ENCODE measurements around the gene OCLN. TPM values are rescaled to one million over a fixed set of nuclear protein-coding genes. Genes with fewer than 3 reads are reported as not detected.
"Not testable (repeated sequence)": the region's sequence is repeated elsewhere in the genome, so short reads cannot be mapped to it uniquely, and the experiment has no call there.

The OCLN gene
- total and polyA plus RNA-seq, 2 experiments from 2014 or later, result 72.7 to 119 TPM

DNA sequence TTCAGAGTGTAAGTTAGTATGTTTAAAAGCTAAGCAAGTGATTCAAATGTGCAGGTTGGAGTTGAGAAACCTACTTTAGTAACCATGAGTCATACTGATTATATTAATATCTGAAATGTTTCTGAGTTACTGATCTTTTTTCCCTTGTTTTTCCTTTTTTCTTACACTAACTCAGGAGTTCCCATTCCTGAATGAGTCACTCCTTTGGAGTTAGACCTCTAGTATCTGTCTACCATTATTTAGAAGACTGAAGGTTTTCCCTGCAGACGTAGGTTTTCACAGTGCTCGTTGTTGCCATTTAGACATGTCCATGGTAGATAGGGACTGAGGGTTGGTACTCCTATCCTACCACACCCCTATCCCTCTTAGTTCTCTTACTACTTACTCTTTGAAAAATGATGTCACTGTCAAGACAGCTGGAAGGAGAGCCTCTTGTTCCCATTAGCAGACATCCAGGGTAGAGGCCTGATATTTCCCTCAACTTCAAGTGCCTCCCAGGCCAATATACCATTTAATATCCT, 20.2 kb downstream of the OCLN start:
- Histone ChIP-seq H3K27ac (peak overlapping the region; percentile 85), H3K4me1 (ENCODE audit: insufficient read depth) (peaks cover 24% of the 10 kb centered on the region), H3K4me2 (no peak overlapping the region), H4K20me1 (ENCODE audit: insufficient read depth, poor library complexity, severe bottlenecking) (no peaks in the 10 kb centered on the region), H3K4me3 (no peak overlapping the region), H3K9me3 (ENCODE audit: low read depth) (no peaks in the 10 kb centered on the region), H2AFZ (no peak overlapping the region), H3K27me3 (no peaks in the 10 kb centered on the region), H3K9me2 (replicated peaks; ENCODE audit: insufficient read depth) (no peaks in the 10 kb centered on the region), H3K79me2 (peaks cover 43% of the 10 kb centered on the region), H3K36me3 (replicated peaks; ENCODE audit: insufficient read depth, low read depth) (no peaks in the 10 kb centered on the region)
- DNase-seq (ENCODE audit: low spot score), result peak; percentile 41
- TF ChIP-seq CTCF (IDR thresholded peaks at IDR 0.05; ENCODE audit: poor library complexity) (no peak), EZH2 (IDR thresholded peaks at IDR 0.05; ENCODE audit: borderline replicate concordance) (no peak), EZH2phosphoT487 (IDR thresholded peaks at IDR 0.05; ENCODE audit: low read depth, severe bottlenecking, unreplicated experiment) (no peak)
- WGBS (ENCODE audit: low lambda C conversion rate, missing lambda C conversion rate), result 57% methylated on average over 2 of the region's 2 CpGs

DNA sequence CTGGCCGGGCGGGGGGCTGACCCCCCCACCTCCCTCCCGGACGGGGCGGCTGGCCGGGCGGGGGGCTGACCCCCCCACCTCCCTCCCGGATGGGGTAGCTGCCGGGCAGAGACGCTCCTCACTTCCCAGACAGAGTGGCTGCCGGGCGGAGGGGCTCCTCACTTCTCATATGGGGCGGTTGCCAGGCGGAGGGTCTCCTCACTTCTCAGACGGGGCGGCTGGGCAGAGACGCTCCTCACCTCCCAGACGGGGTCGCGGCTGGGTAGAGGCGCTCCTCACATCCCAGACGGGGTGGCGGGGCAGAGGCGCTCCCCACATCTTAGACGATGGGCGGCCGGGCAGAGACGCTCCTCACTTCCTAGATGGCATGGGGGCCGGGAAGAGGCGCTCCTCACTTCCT, 23.0 kb downstream of the OCLN start:
- WGBS (ENCODE audit: low lambda C conversion rate, missing lambda C conversion rate), result 95% methylated on average over 6 of the region's 30 CpGs
- not testable (repeated sequence) for H3K9me3 ChIP-seq (ENCODE audit: low read depth); H3K27ac ChIP-seq; H4K20me1 ChIP-seq (ENCODE audit: insufficient read depth, poor library complexity, severe bottlenecking); H2AFZ ChIP-seq; H3K9me2 ChIP-seq (replicated peaks; ENCODE audit: insufficient read depth); DNase-seq (ENCODE audit: low spot score); H3K4me2 ChIP-seq; H3K4me3 ChIP-seq; H3K36me3 ChIP-seq (replicated peaks; ENCODE audit: insufficient read depth, low read depth); H3K27me3 ChIP-seq
- Histone ChIP-seq H3K79me2 (peaks cover 40% of the 10 kb centered on the region), H3K4me1 (ENCODE audit: insufficient read depth) (peaks cover 42% of the 10 kb centered on the region)

DNA sequence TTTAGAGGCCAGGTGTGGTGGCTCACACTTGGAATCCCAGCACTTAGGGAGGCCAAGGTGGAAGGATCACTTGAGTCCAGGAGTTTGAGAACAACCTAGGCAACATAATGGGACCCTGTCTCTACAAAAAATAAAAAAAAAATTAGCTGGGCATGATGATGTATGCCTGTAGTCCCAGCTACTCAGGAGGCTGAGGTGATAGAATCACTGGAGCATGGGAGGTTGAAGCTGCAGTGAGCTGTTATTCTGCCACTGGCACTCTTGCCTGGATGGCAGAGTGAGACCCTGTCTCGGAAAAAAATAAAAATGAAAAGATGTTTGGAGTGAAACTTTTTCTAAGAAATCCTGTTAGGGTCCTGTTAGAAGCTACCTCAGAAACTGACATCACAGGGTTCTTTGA, 24.2 kb downstream of the OCLN start:
- Histone ChIP-seq H3K9me2 (replicated peaks; ENCODE audit: insufficient read depth) (no peaks in the 10 kb centered on the region), H4K20me1 (ENCODE audit: insufficient read depth, poor library complexity, severe bottlenecking) (no peaks in the 10 kb centered on the region), H3K9me3 (ENCODE audit: low read depth) (no peaks in the 10 kb centered on the region), H3K4me1 (ENCODE audit: insufficient read depth) (peaks cover 47% of the 10 kb centered on the region), H3K27ac (peak overlapping the region; percentile 95), H3K4me2 (peak overlapping the region; percentile 7), H2AFZ (no peak overlapping the region), H3K4me3 (no peak overlapping the region), H3K79me2 (peaks cover 30% of the 10 kb centered on the region), H3K27me3 (no peaks in the 10 kb centered on the region), H3K36me3 (replicated peaks; ENCODE audit: insufficient read depth, low read depth) (no peaks in the 10 kb centered on the region)
- WGBS (ENCODE audit: low lambda C conversion rate, missing lambda C conversion rate), result 96% methylated on average over 1 of the region's 1 CpG
- TF ChIP-seq EZH2phosphoT487 (IDR thresholded peaks at IDR 0.05; ENCODE audit: low read depth, severe bottlenecking, unreplicated experiment) (no peak), CTCF (IDR thresholded peaks at IDR 0.05; ENCODE audit: poor library complexity) (no peak)
- no peak for DNase-seq (ENCODE audit: low spot score)

GRCh38 chr5:69517763-69518212, 25.2 kb downstream of the OCLN start:
- Histone ChIP-seq H3K4me1 (ENCODE audit: insufficient read depth) (peaks cover 46% of the 10 kb centered on the region), H3K27ac (peak overlapping the region; percentile 95), H3K9me2 (replicated peaks; ENCODE audit: insufficient read depth) (no peaks in the 10 kb centered on the region), H3K4me3 (no peak overlapping the region), H3K36me3 (replicated peaks; ENCODE audit: insufficient read depth, low read depth) (no peaks in the 10 kb centered on the region), H3K9me3 (ENCODE audit: low read depth) (no peaks in the 10 kb centered on the region), H4K20me1 (ENCODE audit: insufficient read depth, poor library complexity, severe bottlenecking) (no peaks in the 10 kb centered on the region), H3K4me2 (peak overlapping the region; percentile 43), H2AFZ (no peak overlapping the region), H3K27me3 (no peaks in the 10 kb centered on the region), H3K79me2 (peaks cover 32% of the 10 kb centered on the region)
- 16% methylated on average over 4 of the region's 4 CpGs for WGBS (ENCODE audit: low lambda C conversion rate, missing lambda C conversion rate)
- peak; percentile 69 for DNase-seq (ENCODE audit: low spot score)
- TF ChIP-seq CTCF (IDR thresholded peaks at IDR 0.05; ENCODE audit: poor library complexity) (no peak), EZH2phosphoT487 (IDR thresholded peaks at IDR 0.05; ENCODE audit: low read depth, severe bottlenecking, unreplicated experiment) (no peak), EZH2 (IDR thresholded peaks at IDR 0.05; ENCODE audit: borderline replicate concordance) (no peak)
